Measurements from ENCODE around the gene TMEM51.
"Not testable (repeated sequence)": the region's sequence is repeated elsewhere in the genome, so short reads cannot be mapped to it uniquely, and the experiment has no call there.

Gene TMEM51

DNA sequence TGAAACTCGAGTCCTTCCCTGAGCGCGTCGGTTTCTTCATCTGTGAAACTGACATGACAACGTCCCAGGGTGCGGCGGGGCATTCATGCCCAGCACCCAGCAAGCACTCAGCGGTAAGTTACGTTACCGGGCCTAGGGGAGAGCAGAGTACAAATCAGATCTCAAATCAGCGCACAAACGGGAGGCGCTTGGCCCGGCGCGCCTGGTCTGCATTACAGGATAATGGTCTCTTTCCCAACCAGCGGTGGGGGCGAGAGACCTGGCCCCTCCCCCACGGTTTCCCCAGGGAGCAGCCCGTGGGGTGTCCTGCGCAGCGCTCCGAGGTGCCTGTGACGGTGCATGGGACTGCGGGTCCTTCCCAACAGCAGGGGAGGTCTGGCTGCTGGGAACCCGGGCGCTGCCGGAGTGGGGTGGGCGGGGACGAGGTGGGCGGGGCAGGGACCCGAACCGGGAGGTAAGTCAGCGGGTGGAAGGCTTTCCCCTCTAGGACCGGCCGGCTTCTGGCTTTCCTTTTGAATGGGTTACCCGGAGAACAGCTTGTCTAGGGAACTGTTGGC, 1.0 kb downstream of the TMEM51 start:
- DNase-seq (ENCODE audit: low spot score), result no peak

DNA sequence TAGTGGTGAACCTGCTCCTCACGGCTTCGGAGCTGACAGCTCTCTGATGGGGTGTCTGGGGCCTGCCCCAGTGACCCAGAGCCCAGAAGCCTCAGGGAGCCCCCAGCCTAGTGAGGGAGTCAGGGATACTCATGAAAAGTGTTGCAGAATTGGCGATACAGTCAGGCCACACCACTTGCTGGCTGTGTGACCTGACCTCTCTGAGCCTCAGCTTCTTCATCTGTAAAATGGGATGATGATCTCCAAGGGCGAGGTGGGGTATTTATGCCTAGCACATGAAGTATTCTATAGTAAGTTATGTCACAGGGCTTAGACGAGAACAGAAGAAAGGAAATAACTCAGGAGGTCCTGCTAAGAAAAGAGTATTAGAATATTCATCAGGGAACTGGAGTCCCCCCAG, 1.6 kb downstream of the TMEM51 start:
- DNase-seq (ENCODE audit: low spot score), result no peak

DNA sequence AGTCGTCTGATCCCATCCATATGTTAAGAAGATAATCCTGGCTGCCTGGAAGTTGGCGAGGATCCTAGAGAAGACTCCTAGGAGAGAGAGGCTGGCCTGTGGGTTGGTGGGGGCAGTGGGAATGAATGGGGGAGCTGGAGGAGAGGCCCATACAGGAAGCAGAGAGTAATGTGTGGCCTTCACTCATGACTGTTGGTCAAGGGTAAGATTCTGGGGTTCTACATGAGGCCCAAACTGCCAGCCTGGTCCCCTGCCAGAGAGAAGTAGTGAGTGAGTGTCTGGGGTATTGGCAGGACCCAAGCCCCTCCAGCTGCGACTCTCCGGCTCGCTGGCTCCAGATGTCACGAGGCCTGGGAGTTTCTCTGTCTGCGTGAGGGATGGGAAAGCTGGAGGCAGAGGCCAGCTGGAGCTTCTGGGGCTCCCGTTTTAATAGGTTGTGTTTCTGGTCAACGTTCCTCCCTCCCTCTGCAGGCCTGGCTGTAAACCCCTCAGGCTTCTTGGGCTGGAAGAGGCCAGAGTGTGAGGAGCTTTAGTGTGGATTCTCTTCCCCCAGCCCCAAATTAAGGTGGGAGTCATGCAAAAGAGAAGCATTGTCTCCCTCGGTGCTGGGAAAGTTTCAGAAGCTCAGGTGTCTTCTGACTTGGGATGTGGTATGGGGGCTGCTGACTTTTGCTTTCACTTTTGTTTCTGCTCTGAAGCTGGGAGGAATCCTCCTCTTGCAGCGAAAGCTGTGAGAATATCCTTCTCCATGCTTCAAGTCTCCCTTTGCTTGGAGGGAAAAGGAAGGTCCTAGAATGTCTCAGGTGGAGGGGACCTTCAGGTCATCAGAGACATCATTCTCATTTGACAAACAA, 2.6 kb downstream of the TMEM51 start:
- DNase-seq (ENCODE audit: low spot score), result peak; percentile 67

DNA sequence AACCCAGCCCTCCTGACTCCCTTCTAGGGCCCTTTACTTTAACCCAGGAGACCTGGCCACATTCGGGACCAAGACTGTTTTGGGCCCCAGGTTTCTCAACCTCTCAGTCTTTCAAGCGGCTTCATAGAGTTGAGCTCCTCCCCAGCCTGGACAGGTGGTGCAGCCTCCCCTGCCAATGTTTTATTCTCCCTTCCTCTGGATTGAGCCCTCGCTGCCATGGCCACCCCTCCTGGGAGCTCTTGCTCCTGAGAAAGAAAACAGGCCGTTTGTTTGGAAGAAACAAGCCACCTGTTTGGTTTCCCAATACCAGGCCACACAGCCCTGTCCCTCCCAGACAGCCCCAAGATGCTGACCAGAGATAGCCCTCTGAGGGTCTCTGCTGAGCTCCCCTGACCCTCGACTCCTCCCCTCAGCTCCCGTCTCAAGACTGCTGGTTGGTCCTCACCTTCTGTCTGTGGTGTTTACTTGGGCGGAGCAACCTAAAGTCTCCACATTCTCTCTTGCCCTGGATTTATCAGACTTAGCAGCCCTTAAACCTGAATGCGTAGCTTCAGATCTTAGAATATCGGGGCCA, 3.3 kb downstream of the TMEM51 start:
- no peak for DNase-seq (ENCODE audit: low spot score)

DNA sequence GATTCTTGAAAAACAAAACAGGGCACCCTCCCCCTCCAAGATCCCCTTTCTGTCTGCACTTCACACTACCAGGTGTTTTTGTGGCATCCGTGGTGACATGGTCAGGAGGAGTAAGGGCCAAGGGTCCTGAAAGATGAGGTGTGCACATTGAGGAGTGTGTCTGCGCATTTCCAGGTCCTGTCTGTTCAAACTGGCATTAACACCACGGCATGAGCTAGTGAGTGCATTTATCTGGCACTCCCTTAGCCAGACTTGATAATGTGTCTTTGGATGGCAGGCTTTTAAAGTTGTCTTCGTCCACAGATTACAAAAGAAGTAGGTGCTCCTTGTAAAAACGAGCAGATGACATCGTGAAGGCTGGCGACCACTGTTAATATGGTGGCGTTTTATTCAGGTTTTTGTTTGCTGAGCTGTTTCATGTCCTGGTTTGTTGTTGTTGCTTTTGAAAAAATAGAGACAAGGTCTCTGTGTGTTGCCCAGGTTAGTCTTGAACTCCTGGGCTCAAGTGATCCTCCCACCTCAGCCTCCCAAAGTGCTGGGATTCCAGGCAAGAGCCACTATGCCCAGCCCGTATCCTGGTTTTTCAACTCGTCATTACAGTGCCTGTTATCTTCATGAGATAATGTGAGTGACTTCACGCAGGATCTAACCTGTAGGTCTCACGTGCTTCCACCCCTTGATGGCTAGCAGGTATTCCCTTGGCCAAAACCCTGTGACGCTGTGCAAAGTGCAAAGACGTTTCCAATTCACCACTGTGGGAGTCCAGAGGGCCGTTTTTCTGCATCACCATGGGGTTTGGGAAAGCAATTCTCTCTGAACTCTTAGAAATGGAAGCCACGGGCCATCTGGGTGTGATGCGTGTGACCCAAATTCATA, 4.2 kb downstream of the TMEM51 start:
- DNase-seq (ENCODE audit: low spot score), result no peak

DNA sequence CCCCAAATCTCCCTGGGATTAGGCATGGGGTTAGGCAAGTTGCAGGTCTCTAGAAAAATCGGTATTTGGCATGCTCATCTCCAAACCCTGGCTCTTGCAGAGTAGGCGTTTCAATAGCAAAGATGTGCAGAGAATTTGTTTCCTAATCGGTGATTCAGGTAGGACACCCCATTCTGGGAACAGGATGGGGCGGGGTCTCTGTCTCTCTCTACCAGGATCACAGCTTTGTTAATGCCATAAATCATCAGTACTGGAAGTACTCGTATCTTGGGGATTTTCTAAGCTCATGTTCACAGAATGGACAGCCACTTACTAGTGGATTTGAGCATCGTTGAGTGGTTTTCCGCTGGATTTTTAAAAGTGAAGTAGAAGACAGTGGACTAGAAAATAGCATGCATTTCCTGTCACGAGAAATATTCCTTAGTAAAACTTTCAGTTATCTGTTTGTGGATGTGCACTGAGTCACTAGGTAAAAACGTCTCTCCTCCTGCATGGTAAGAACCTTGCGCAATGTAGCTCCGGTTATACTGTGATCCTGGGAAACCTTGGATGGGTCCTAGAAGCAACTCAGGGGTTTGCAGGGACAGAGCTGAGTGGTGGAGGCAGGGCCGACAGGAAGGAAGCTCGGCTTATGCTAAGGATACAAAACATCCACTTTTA, 5.1 kb downstream of the TMEM51 start:
- no peak for DNase-seq (ENCODE audit: low spot score)

DNA sequence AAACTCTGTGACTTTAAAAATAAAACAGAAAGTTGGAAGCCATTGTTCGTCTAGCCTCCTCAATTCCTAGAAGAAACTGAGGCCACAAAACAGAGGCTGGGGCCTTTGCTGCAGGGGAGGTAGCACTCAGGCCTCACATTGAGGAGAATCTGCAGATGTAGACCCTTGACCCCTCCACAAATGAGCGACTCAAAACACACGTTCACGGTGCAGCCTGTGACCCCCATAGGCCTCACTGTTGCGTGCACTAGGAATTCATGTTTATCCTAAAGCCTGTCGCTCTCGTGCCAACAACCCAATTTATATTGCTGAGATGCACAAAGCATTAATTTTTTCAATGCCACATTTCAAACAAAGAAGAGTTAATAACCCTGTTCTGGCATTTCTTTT, 5.6 kb downstream of the TMEM51 start:
- no peak for DNase-seq (ENCODE audit: low spot score)

DNA sequence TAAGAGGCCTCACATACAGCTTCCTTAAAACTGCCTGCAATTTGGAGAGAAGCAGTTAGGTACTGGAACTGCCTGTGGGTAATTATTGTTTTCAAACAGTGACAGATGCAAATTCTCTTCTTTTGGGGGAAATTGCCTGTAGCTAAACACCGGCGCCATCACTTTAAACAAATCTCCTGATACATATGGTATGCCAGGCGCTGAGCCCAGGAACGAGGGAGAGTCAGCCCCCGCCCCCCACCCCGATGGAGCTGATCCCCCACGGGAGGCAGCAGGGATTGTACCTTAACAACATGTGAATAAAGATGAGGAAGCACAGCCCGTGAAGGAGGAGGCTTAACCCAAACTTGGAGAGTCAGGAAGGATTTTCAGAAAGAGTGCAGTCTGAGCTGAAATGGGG, 7.1 kb downstream of the TMEM51 start:
- peak; percentile 78 for DNase-seq (ENCODE audit: low spot score)

DNA sequence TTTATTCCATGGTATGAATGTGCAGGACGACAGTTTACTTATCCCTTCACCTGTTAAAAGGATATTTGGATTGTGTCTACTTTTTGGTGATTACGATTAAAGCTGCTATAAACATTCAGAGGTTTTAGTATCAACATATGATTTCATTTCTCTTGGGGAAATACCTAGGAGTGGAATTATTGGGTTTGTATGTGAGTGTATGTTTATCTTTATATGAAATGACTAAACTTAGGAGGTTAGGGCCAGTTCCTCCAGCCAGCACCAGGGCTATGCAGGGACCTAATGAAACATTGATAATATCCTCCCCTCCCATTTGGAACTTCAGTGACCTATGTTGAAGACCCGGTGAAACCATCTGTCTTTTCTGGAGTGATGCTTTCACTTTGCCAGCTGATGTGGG, 13.8 kb downstream of the TMEM51 start:
- no peak for DNase-seq (ENCODE audit: low spot score)

DNA sequence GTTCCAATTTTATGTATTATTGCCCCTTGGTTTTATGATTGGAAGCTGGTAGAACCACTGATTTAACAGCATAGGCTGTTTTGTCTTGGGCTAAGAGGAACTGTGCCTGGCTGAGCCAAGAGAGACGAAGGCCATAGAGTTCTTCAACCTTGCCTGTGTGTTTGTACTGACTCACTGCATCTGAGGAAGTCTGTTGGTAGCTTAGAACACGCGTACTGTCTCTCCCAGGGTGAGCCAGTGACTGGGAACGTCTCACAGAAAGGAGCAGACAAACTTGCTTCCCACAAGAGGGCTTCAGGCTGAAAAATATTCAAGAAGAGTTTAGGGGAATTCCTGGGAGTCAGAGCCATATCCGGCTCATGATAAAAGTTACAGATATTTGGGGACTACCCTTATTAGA, 14.9 kb downstream of the TMEM51 start:
- no peak for DNase-seq (ENCODE audit: low spot score)

DNA sequence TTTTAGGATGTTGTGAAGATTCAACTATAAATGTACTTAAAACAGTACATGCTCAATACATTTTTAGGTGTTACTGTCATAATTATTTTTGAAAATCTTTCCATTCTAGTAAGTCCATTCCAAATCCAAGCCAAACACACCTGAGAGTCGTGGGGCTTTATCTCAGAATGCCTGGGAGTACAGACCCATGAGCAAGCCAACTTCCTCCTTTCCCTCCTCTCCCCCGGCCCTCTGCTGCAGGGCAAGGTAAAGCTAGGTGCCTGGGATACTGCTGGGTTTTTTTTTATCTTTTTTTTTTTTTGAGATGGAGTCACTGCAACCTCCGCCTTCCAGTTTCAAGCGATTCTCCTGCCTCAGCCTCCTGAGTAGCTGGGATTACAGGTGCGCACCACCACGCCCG, 16.5 kb downstream of the TMEM51 start:
- DNase-seq (ENCODE audit: low spot score), result no peak

DNA sequence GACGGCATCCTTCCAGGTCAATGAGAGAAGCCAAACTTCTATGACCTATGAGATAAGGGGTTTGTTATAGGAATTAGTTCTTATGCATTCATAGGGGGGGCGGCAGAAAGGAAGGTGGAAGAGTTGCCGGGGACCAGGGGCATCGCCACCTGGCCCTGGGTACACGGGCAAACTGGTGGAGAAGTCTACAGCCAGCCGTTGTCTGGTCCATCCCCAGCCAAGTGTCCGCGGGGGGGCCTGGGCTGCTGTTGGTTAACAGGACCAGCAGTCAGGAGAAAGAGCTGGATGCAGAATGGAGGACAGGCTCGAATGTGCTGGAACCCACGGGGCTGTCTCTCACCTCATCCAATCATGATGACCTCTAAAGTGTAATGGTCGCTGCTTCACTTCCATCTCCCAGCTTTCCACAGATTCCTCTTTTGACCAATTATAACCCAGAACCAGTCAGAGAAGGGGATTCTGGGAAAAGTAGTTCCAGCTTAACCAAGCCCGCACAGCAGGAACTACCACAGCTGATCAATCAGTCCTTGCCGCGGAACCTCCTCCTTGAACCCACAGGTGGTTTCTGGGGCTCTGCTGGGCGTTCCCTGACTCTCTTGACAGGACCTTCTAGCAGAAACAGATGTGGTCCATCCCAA, 17.8 kb downstream of the TMEM51 start:
- no peak for DNase-seq (ENCODE audit: low spot score)

DNA sequence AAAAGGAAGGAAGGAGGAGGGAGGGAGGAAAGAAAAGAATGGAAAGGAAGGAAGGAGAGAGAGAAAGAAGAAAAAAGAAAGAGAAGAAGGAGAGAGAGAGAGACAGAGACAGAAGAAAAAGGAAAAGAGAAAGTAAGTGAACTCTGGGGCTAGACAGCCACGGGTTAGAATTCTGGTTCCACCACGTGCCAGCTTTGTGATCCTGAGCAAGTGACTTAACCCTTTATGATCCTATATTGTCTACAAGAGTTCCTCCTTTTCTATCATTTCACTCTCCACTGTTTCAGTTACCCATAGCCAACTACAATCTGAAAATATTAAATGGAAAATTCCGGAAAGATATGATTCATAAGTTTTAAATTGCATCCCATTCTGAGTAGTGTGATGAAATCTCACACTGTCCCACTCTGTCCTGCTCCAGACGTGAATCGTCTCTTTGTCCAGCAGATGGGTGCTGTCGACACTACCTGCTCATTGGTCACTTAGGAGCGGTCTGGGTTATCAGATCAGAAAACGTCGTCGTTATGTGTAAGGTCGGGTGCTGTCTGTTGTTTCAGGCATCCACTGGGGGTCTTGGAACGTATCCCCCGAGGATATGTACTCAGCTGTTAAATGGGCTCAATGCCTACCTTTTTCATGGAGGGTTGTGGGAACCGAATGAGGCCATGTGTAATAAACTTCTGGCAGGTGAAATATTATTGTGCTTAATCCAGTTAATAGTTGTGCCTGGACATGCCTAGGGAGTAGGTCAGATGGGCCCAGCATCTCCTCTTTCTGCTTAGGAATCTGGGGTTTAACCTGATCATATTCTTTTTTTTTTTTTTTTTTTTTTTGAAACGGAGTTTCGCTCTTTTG, 19.1 kb downstream of the TMEM51 start:
- DNase-seq (ENCODE audit: low spot score), result no peak

DNA sequence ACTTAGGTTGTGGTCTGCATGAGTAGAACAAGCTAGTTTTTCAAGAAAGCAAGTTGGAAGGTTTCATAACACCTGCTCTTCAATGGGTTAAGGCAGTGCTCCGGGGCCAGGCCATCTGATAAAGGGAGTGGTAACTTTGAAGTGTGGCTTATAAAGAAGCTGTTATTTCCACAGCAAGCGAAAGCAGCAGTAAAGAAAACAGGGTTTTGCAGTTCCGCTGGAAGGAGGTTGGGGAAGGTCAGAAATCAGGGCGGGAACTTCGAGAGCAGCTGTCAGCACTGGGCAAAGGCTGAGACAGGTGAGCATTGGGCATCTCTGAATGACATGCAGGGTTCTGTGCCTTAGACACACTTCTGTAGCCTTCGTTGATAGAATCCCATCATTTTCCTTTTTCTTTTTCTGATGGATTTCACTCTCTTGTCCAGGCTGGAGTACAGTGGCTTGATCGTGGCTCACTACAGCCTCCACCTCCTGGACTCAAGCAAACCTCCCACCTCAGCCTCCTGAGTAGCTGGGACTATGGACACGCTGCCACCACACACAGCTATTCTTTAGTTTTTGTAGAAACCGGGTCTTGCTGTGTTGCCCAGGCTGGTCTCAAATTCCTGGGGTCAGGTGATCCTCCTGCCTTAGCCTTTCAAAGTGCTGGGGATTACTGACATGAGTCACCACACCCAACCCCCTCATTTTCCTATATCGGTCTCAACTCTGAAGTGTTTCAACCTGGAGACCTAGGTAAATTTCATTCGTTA, 20.5 kb downstream of the TMEM51 start:
- DNase-seq (ENCODE audit: low spot score), result no peak

DNA sequence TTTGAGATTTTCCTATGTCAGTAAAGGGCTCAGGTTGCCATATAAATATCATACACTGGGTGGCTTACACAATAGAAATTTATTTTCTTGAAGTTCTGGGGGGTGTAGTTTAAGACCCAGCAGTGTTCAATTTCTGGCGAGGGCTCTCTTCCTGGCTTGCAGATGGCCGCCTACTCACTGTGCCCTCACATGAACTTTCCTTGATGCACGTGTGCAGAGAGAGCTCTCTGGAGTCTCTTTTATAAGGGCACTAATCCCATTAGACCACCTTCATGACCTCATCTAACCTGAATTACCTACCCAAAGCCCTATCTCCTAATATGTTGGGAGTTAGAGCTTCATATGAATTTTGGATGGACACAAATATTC, 21.1 kb downstream of the TMEM51 start:
- no peak for DNase-seq (ENCODE audit: low spot score)

DNA sequence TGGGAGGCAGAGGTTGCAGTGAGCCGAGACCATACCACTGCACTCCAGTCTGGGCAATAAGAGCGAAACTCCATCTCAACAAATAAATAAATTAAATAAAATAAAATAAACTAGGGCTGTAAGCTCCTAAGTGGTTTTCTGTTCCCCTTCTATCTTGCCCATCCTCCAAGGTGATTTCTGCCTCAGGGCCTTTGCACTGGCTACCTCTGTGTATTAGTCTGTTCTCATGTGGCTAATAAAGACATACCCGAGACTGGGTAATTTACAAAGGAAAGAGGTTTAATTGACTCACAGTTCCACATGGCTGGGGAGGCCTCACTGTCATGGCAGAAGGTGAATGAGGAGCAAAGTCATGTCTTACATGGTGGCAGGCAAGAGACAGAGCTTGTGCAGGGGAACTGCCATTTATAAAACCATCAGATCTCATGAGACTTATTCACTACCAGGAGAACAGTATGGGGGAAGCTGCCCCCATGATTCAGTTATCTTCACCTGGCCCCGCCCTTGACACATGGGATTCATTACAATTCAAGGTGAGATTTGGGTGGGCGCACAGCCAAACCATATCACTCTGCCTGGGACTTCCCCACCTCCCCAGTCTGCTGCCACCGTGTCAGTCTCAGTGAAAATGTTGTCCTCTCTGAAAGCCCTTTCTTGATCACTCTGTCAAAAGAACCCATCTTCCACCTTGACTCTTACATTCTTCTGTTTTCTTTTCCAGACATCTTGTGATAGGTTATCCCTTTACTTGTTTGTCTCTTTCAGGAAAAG, 22.0 kb downstream of the TMEM51 start:
- DNase-seq (ENCODE audit: low spot score), result not testable (repeated sequence)

DNA sequence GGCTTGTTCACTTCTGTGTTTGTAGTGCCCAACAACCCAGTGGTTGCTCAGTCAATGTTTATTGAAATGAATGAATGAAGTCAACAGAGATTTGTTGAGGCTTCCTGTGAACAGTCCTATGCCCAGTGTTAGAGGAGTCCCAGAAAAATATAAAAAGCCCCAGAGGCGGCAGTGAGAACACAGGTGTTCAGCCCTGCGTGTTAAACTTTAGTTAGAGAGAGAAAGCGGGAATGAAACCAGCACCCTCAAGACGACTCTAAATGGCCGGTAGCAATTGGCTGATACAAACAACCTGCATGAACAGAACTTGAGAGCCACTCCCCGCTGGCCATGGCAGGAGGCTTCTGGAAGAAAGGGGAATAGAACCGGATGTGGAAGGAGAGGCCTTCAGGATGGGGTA, 22.6 kb downstream of the TMEM51 start:
- no peak for DNase-seq (ENCODE audit: low spot score)

DNA sequence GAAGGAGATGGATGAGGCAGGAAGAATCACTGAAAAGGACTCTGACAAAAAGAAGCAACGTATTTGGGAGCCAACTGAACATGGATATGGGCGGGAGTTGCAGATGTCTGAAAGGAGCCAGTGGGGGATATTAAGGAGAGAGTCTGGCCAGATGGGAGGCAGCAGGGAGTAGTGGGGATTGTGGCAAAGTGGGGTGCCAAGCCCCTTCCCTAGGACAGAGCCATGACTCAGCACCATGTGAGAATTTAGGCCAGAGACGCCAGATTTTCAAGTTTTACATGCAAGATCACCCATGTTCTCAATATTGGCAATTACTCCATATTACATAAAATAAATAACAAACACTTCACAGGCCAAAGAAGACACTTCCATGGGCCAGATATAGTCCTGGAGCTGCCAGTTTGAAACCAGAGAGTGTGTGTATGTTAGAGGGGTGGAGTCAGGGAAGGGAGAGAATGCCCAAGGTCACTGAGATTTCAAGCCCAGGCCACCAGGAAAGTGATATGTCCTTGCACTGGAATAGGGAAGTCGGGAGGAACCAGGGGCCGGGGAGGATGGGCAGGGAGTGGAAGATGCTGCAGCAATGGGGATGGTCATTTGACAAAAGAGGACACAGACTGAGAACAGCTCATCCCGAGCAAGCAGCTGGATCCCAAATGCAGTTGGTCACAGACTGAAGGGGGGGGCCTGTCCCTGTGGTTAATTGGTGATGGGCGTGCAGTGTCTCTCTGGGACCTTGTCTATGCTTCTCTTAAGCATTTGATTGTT, 23.5 kb downstream of the TMEM51 start:
- DNase-seq (ENCODE audit: low spot score), result no peak
